IgD-negative memory B cell (primary cell): ENCODE measurements around the gene KIF15. TPM values are rescaled to one million over a fixed set of nuclear protein-coding genes. Genes with fewer than 3 reads are reported as not detected.
"Not testable (repeated sequence)": the region's sequence is repeated elsewhere in the genome, so short reads cannot be mapped to it uniquely, and the experiment has no call there.

Experiments
- H3K27ac Mint-ChIP-seq, 3 donors: one replicate each; pipeline ENCODE4 v1.8.0; 2020 to 2022; ENCODE audit warnings: mild to moderate bottlenecking in 3 of 3, mixed read lengths in 3 of 3, moderate library complexity in 1 of 3
- H3K27me3 Mint-ChIP-seq: one replicate; pipeline ENCODE4 v1.8.0; 2021; ENCODE audit warnings: mixed read lengths
- H3K36me3 Mint-ChIP-seq: one replicate; pipeline ENCODE4 v1.8.0; 2020; ENCODE audit warnings: mild to moderate bottlenecking, mixed read lengths
- H3K4me1 Mint-ChIP-seq, 3 donors: one replicate each; pipeline ENCODE4 v1.8.0; 2020 to 2022; ENCODE audit warnings: mixed read lengths in 3 of 3, mild to moderate bottlenecking in 1 of 3
- H3K4me3 Mint-ChIP-seq, 4 donors: one replicate each; pipeline ENCODE4 v1.8.0; 2020 to 2022; ENCODE audit warnings: mild to moderate bottlenecking in 4 of 4, mixed read lengths in 4 of 4, moderate library complexity in 3 of 4
- H3K9me3 Mint-ChIP-seq, 3 donors: one replicate each; pipeline ENCODE4 v1.8.0; 2020 to 2021; ENCODE audit warnings: mixed read lengths in 3 of 3, mild to moderate bottlenecking in 1 of 3
- polyA plus RNA-seq: library from polyadenylated mRNA; unstranded; fragments of 300-500 nt; fragmentation: Illumina TruSeq; gene quantifications from one replicate; pipeline ENCODE4 v1.2.3, GENCODE V29; 2021

The KIF15 gene
- polyA plus RNA-seq, 1 donor from 2014 or later = 0.60 TPM

- Mint-ChIP-seq H3K9me3 (peaks cover 4 to 13% (median 10%) of the 10 kb centered on the region in 3 donors), H3K27ac (no peak overlapping the region), H3K4me3 (no peak overlapping the region), H3K4me1 (peaks cover 0 to 2% (median 1%) of the 10 kb centered on the region in 3 donors), H3K36me3 (peaks cover 13% of the 10 kb centered on the region), H3K27me3 (no peaks in the 10 kb centered on the region)
Observed at GRCh38 chr3:44772099-44772442, 10.5 kb downstream of the KIF15 start.

DNA sequence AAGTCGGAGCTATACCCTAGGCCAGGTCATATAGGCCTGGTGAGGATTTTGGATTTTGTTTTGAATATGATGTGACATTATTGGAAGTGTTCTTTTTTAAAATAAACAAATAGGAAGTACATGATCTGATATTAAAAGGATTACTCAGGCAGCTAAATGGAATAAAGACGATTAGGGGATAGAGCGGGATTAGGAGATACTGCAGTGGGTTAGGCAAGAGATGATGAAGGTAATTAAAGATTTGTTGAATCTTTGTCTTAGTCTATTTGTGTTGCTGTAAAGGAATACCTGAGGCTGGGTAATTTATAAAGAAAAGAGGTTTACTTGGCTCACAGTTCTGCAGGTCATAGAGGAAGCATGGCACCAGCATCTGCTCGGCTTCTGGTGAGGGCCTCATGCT lies 21.3 kb downstream of the KIF15 start:
- no peaks in the 10 kb centered on the region for H3K9me3 Mint-ChIP-seq
- H3K36me3 Mint-ChIP-seq = peaks cover 7% of the 10 kb centered on the region
- H3K4me1 Mint-ChIP-seq = no peaks in the 10 kb centered on the region
- no peak overlapping the region for H3K4me3 Mint-ChIP-seq
- H3K27me3 Mint-ChIP-seq = no peaks in the 10 kb centered on the region
- H3K27ac Mint-ChIP-seq = no peak overlapping the region

GRCh38 chr3:44795197-44795596 lies 33.6 kb downstream of the KIF15 start:
- Mint-ChIP-seq H3K27me3 (no peaks in the 10 kb centered on the region), H3K4me1 (no peaks in the 10 kb centered on the region), H3K27ac (no peak overlapping the region), H3K36me3 (peaks cover 5% of the 10 kb centered on the region), H3K9me3 (no peaks in the 10 kb centered on the region), H3K4me3 (no peak overlapping the region)

DNA sequence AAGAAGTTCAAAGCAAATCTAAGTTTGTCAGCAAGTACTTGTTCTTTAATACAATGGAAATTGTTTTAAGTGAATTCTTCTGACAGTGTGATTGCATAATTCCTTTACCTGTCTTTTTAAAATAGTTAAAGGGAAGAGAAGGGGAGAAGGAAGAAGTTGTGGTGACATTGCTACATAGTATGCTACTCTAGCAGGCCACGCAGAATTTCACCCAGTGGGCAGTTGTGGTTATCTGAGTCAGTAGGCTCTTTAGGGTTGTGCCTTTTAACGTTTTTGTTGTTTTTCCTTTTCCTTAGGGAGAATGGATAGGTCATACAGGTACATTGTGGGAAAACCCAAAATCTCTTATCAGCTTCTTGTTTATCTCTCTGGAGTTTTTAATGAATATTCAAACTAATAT lies 40.4 kb downstream of the KIF15 start:
- H3K9me3 Mint-ChIP-seq = no peaks in the 10 kb centered on the region
- no peaks in the 10 kb centered on the region for H3K4me1 Mint-ChIP-seq
- no peak overlapping the region for H3K4me3 Mint-ChIP-seq
- peaks cover 5% of the 10 kb centered on the region for H3K36me3 Mint-ChIP-seq
- no peak overlapping the region for H3K27ac Mint-ChIP-seq
- H3K27me3 Mint-ChIP-seq = no peaks in the 10 kb centered on the region

GRCh38 chr3:44803298-44803697 lies 41.7 kb downstream of the KIF15 start:
- Mint-ChIP-seq H3K27ac (no peak overlapping the region), H3K36me3 (peaks cover 5% of the 10 kb centered on the region), H3K9me3 (no peaks in the 10 kb centered on the region), H3K4me3 (no peak overlapping the region), H3K4me1 (no peaks in the 10 kb centered on the region), H3K27me3 (no peaks in the 10 kb centered on the region)

GRCh38 chr3:44805960-44806359 lies 44.4 kb downstream of the KIF15 start:
- no peak overlapping the region for H3K4me3 Mint-ChIP-seq
- H3K4me1 Mint-ChIP-seq = no peaks in the 10 kb centered on the region
- no peaks in the 10 kb centered on the region for H3K9me3 Mint-ChIP-seq
- H3K36me3 Mint-ChIP-seq = peaks cover 5% of the 10 kb centered on the region
- H3K27me3 Mint-ChIP-seq = no peaks in the 10 kb centered on the region
- H3K27ac Mint-ChIP-seq = no peak overlapping the region

DNA sequence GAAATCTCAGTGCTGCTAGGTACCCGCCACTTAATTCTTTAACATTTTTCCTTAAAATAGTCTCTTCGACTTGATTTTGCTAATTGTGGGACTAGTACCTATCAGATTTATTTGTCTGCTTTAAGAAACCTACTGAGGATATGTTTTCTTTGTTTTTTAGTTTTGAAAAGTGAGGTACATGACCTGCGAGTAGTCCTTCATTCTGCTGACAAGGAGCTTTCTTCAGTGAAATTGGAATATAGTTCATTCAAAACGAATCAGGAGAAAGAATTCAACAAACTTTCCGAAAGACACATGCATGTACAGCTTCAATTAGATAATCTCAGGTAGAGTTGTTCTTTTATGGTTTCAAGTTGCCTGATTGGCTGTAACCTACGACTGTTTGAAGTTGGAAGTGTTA lies 53.2 kb downstream of the KIF15 start:
- no peak overlapping the region for H3K27ac Mint-ChIP-seq
- peaks cover 4 to 9% (median 4%) of the 10 kb centered on the region in 3 donors for H3K9me3 Mint-ChIP-seq
- no peaks in the 10 kb centered on the region for H3K27me3 Mint-ChIP-seq
- peaks cover 2% of the 10 kb centered on the region for H3K36me3 Mint-ChIP-seq
- no peaks in the 10 kb centered on the region for H3K4me1 Mint-ChIP-seq
- no peak overlapping the region for H3K4me3 Mint-ChIP-seq

DNA sequence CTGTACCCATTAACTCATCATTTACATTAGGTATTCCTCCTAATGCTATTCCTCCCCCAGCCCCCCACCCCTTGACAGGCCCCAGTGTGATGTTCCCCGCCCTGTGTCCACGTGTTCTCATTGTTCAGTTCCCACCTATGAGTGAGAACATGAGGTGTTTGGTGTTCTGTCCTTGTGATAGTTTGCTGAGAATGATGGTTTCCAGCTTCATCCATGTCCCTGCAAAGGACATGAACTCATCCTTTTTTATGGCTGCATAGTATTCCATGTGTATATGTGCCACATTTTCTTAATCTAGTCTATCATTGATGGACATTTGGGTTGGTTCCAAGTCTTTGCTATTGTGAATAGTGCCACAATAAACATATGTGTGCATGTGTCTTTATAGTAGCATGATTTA lies 54.7 kb downstream of the KIF15 start:
- not testable (repeated sequence) for H3K4me1 Mint-ChIP-seq, H3K9me3 Mint-ChIP-seq, H3K4me3 Mint-ChIP-seq, H3K36me3 Mint-ChIP-seq, H3K27me3 Mint-ChIP-seq
- peak overlapping the region in 1 of 3 donors; percentile 31 for H3K27ac Mint-ChIP-seq

DNA sequence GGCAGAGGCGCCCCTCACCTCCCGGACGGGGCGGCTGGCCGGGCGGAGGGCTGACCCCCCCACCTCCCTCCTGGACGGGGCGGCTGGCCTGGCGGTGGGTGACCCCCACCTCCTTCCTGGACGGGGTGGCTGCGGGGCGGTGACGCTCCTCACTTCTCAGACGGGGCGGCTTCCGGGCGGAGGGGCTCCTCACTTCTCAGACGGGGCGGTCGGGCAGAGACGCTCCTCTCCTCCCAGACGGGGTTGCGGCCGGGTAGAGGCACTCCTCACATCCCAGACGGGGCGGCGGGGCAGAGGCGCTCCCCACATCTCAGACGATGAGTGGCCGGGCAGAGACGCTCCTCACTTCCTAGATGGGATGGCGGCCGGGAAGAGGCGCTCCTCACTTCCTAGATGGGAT lies 59.6 kb downstream of the KIF15 start:
- not testable (repeated sequence) for H3K9me3 Mint-ChIP-seq, H3K36me3 Mint-ChIP-seq, H3K27me3 Mint-ChIP-seq, H3K4me3 Mint-ChIP-seq, H3K27ac Mint-ChIP-seq, H3K4me1 Mint-ChIP-seq

- Mint-ChIP-seq H3K4me3 (no peak overlapping the region), H3K27me3 (no peaks in the 10 kb centered on the region), H3K36me3 (peaks cover 1% of the 10 kb centered on the region), H3K4me1 (peaks cover 0 to 9% (median 6%) of the 10 kb centered on the region in 3 donors), H3K27ac (no peak overlapping the region), H3K9me3 (no peaks in the 10 kb centered on the region)
Observed at GRCh38 chr3:44825264-44825925, 63.8 kb downstream of the KIF15 start.

DNA sequence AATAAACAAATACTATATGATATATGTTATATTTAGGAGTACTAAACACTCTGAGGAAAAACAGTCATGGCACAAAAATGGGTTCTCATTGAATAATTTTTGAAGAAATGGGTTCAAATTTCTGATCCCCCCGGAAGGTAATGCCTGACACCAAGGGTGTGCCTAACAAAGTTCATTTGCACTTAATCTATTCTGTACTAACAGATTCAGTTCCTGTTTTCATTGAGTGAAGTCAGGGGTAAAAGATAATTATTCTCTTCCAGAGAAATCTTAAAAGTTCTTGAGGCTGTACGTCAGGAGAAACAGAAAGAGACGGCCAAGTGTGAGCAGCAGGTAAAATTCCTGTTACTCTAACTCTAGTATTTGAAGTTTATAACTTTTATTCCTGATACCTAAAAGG lies 65.6 kb downstream of the KIF15 start:
- H3K36me3 Mint-ChIP-seq = peaks cover 1% of the 10 kb centered on the region

DNA sequence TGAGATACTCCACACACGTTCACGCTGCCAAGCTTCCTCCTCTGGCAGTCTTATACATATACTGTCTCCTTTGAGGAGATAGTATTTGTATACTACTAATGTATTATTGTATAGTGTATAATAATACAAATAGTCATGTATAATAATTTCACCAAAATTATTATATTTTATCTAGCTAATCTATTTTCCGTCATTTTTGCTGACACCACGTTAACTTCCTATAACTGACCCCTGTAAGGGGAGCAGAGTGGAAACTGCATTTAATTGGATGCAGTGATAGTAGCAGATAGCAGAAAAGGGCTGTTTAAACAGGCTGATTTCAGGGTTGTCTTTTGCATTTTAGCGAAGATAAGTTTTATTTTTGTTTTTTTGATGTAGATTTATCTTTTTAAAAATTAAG lies 69.6 kb downstream of the KIF15 start:
- H3K27me3 Mint-ChIP-seq = no peaks in the 10 kb centered on the region

More for the DNA sequence above, 65.6 kb downstream of the KIF15 start:
- Mint-ChIP-seq H3K27me3 (no peaks in the 10 kb centered on the region), H3K4me3 (no peak overlapping the region), H3K4me1 (peaks cover 2 to 9% (median 6%) of the 10 kb centered on the region in 3 donors), H3K27ac (no peak overlapping the region), H3K9me3 (no peaks in the 10 kb centered on the region)

GRCh38 chr3:44832032-44832431 lies 70.4 kb downstream of the KIF15 start:
- Mint-ChIP-seq H3K4me3 (no peak overlapping the region), H3K27ac (peak overlapping the region in 1 of 3 donors; percentile 40), H3K4me1 (peaks cover 2 to 5% (median 3%) of the 10 kb centered on the region in 3 donors), H3K36me3 (no peaks in the 10 kb centered on the region), H3K27me3 (no peaks in the 10 kb centered on the region), H3K9me3 (peaks cover 2 to 12% (median 5%) of the 10 kb centered on the region in 3 donors)

More for the DNA sequence above, 69.6 kb downstream of the KIF15 start:
- Mint-ChIP-seq H3K36me3 (no peaks in the 10 kb centered on the region), H3K4me1 (peaks cover 2 to 9% (median 6%) of the 10 kb centered on the region in 3 donors), H3K27ac (no peak overlapping the region), H3K9me3 (peaks cover 0 to 4% (median 2%) of the 10 kb centered on the region in 3 donors), H3K4me3 (no peak overlapping the region)

DNA sequence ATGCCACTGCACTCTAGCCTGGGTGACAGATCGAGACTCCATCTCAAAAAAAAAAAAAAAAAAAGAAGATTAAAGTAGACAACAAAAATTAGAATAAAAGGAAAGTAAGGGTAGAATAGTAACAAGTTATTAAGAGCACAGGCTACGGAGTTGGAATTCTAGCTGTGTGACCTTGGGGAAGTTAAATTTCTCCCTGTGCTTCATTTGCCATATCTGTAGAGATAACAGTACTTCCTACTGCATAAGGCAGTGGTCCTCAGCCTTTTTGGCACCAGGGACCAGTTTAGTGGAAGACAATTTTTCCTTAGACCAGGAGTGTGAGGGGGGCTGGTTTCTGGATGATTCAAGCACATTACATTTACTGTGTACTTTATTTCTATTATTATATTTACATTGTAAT lies 71.4 kb downstream of the KIF15 start:
- H3K4me1 Mint-ChIP-seq = peaks cover 0 to 2% (median 0%) of the 10 kb centered on the region in 3 donors
- H3K27me3 Mint-ChIP-seq = no peaks in the 10 kb centered on the region
- H3K27ac Mint-ChIP-seq = no peak overlapping the region
- H3K4me3 Mint-ChIP-seq = no peak overlapping the region
- peaks cover 2 to 15% (median 5%) of the 10 kb centered on the region in 3 donors for H3K9me3 Mint-ChIP-seq
- H3K36me3 Mint-ChIP-seq = no peaks in the 10 kb centered on the region

DNA sequence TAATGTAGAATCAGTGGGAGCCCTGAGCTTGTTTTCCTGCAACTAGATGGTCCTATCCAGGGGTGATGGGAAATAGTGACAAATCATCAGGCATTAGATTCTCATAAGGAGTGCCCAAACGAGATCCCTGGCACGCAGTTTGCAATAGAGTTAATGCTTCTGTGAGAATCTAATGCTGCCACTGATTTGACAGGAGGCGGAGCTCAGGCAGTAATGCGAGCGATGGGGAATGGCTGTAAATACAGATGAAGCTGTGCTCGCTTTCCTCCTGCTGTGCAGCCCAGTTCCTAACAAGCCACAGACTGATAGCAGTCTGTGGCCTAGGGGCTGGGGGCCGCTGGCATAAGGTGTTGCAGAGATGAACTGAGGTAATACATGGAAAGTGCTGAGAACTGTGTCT lies 71.8 kb downstream of the KIF15 start:
- peaks cover 0 to 2% (median 0%) of the 10 kb centered on the region in 3 donors for H3K4me1 Mint-ChIP-seq
- no peaks in the 10 kb centered on the region for H3K27me3 Mint-ChIP-seq
- H3K9me3 Mint-ChIP-seq = peaks cover 2 to 15% (median 5%) of the 10 kb centered on the region in 3 donors
- no peak overlapping the region for H3K4me3 Mint-ChIP-seq
- no peak overlapping the region for H3K27ac Mint-ChIP-seq
- no peaks in the 10 kb centered on the region for H3K36me3 Mint-ChIP-seq

DNA sequence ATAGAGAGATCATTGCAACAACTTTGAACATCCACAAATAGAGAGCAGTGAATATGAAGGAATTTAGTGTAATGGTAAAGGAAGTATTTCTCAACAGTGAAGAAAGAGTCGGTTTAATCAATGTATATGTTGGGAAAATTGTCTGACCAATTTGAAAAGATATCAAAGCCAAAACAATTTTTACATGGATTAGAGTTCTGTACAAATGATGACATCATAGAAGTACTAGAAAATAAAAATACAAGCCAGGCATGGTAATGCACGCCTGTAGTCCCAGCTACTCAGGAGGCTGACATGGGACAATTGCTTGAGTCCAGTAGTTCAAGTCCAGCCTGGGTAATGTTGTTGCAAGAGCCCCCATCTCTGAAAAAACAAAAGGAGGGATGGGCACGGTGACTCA lies 74.1 kb downstream of the KIF15 start:
- Mint-ChIP-seq H3K27ac (no peak overlapping the region), H3K4me1 (peaks cover 0 to 3% (median 0%) of the 10 kb centered on the region in 3 donors), H3K9me3 (peaks cover 2 to 20% (median 6%) of the 10 kb centered on the region in 3 donors), H3K4me3 (no peak overlapping the region), H3K36me3 (no peaks in the 10 kb centered on the region), H3K27me3 (no peaks in the 10 kb centered on the region)
